Uterus (tissue), 4 donors: ENCODE measurements around the gene GNG7. TPM values are rescaled to one million over a fixed set of nuclear protein-coding genes. Genes with fewer than 3 reads are reported as not detected.

Source experiments
- DNase-seq, 2 donors: peaks; one replicate each; pipeline ENCODE4 v3.0.0-alpha.2; 2019 to 2020
- H3K27ac ChIP-seq, 2 donors: fragments of 200-600 bp; sonication (generic); 1 replicate in 1 of 2; 2 replicates in 1 of 2; pipeline ENCODE4 v1.5.1; 2016 to 2018
- H3K27me3 ChIP-seq, 2 donors: fragments of 200-600 bp; sonication (generic); one replicate each; pipeline ENCODE4 v1.5.1; 2018 to 2019; ENCODE audit warnings: control low read depth in 1 of 2
- H3K36me3 ChIP-seq, 2 donors: fragments of 200-600 bp; sonication (generic); one replicate each; pipeline ENCODE4 v1.5.1; 2019; ENCODE audit warnings: control low read depth in 1 of 2
- H3K4me1 ChIP-seq, 2 donors: fragments of 200-600 bp; sonication (generic); one replicate each; pipeline ENCODE4 v1.5.1; 2018 to 2019; ENCODE audit warnings: control low read depth in 1 of 2
- H3K4me3 ChIP-seq, 2 donors: fragments of 200-600 bp; sonication (generic); 1 replicate in 1 of 2; 2 replicates in 1 of 2; pipeline ENCODE4 v1.5.1; 2018 to 2019; ENCODE audit warnings: mild to moderate bottlenecking in 1 of 2
- H3K9me3 ChIP-seq, 2 donors: fragments of 200-600 bp; sonication (generic); one replicate each; pipeline ENCODE4 v1.5.1; 2019; ENCODE audit warnings: control low read depth in 1 of 2
- CTCF ChIP-seq, 4 experiments: fragments of 200-600 bp in 2 of 4; fragments of 450-650 bp in 2 of 4; sonication (generic) in 2 of 4; IDR thresholded peaks; one replicate each; pipeline ENCODE4 v1.5.1; 2016 to 2019; ENCODE audit warnings: antibody characterized with exemption in 4 of 4, mild to moderate bottlenecking in 2 of 4, moderate library complexity in 1 of 4
- POLR2A ChIP-seq, 2 donors: fragments of 450-650 bp; IDR thresholded peaks; one replicate each; pipeline ENCODE4 v1.6.1; 2016; ENCODE audit warnings: antibody characterized with exemption in 2 of 2, mild to moderate bottlenecking in 1 of 2, moderate library complexity in 1 of 2
- intact Hi-C: fragments of 100-400 bp; cut with DNase I; formaldehyde crosslinking; loops from one replicate; pipeline ENCODE4 v1.15.1; 2023; ENCODE audit warnings: low total_unique reads
- total RNA-seq, 4 donors: library from RNA; depleted of rRNA in 3 of 4; stranded (reverse); fragments of >200 nt in 3 of 4; gene quantifications; one replicate each; pipeline versions ENCODE4 v1.1.0 to v1.2.4, GENCODE V29; 2014 to 2023
- donor health status: DM: yes; HTN: yes; CAD: no.

The GNG7 gene
- total RNA-seq, 4 donors from 2014 or later, result 0.88 to 11.1 (median 3.2) TPM

DNA sequence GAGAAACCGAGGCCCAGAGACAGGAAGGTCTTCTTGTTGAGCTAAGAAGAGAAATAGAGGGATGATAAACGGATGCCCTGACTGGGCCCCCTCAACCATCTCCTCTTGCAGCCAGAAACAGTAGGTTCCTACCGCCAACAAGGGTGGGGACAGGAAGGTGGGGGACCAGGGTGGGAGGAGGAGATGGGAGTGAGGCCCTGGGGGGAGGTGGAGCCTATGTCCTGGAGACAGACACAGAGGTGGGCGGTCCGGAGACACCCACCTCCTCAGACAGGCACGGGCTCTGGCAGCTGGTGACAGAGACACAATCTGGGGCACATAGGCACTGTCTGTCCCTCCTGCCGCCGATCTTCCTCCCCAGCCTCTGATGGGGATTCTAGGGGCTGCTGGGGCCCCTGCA, 209.6 kb downstream of the GNG7 start:
- Histone ChIP-seq H3K4me3 (no peak overlapping the region), H3K36me3 (no peaks in the 10 kb centered on the region), H3K9me3 (no peaks in the 10 kb centered on the region), H3K4me1 (peaks cover 0 to 27% of the 10 kb centered on the region in 2 donors), H3K27ac (no peak overlapping the region), H3K27me3 (no peaks in the 10 kb centered on the region)
- intact Hi-C loops, result no loop called here
- no peak for DNase-seq
- TF ChIP-seq CTCF (IDR thresholded peaks at IDR 0.05) (no peak), POLR2A (IDR thresholded peaks at IDR 0.05) (no peak)

DNA sequence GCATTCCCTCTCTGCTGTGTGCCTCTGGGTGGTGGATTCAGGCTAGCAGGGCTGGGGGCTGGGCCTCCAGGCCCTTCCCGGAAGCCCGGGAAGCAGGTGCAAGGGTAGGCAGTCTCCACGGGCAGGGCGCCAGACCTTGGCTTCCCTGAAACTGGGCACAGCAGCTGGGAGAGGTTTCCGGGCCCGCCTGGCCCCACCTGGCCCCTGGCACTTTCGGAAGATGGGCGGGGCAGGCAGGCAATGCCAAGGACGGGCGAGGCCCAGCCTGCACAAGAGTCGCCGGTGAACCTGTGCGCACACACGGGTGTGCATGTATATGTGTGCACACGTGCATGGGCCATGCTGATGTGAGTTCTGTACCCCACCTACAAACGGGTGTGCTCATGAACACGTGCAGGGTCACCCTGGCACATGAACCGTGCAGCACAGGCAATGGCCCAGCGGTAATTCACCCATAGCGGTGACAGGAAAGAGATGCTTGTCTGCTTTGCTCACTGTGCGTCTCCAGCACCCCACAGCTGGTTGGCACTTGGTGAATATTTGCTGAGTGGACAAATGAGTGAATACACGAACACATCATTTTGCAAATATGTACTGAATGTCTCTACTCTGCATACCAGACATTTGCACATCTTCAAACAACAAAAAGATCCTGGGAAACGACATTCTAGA, 211.2 kb downstream of the GNG7 start:
- Histone ChIP-seq H3K4me3 (no peak overlapping the region), H3K9me3 (no peaks in the 10 kb centered on the region), H3K27me3 (no peaks in the 10 kb centered on the region), H3K36me3 (no peaks in the 10 kb centered on the region), H3K27ac (no peak overlapping the region), H3K4me1 (peaks cover 0 to 27% of the 10 kb centered on the region in 2 donors)
- peak in 1 of 2 donors; percentile 39 for DNase-seq
- TF ChIP-seq POLR2A (IDR thresholded peaks at IDR 0.05) (no peak), CTCF (IDR thresholded peaks at IDR 0.05) (no peak)
- intact Hi-C loops, result no loop called here

- Histone ChIP-seq H3K27ac (no peak overlapping the region), H3K4me1 (peaks cover 0 to 27% of the 10 kb centered on the region in 2 donors), H3K27me3 (no peaks in the 10 kb centered on the region), H3K4me3 (no peak overlapping the region), H3K36me3 (no peaks in the 10 kb centered on the region), H3K9me3 (no peaks in the 10 kb centered on the region)
- DNase-seq, result no peak
- intact Hi-C loops, result no loop called here
- TF ChIP-seq CTCF (IDR thresholded peaks at IDR 0.05) (no peak), POLR2A (IDR thresholded peaks at IDR 0.05) (no peak)
Observed at GRCh38 chr19:2490659-2491058, 211.8 kb downstream of the GNG7 start.

- peaks cover 0 to 20% of the 10 kb centered on the region in 2 donors for H3K4me1 ChIP-seq
- intact Hi-C loops, result no loop called here
- no peaks in the 10 kb centered on the region for H3K27me3 ChIP-seq
- H3K27ac ChIP-seq, result peak overlapping the region in 1 of 2 donors; percentile 21
- no peaks in the 10 kb centered on the region for H3K36me3 ChIP-seq
- peak overlapping the region in 1 of 2 donors; percentile 34 for H3K4me3 ChIP-seq
- H3K9me3 ChIP-seq, result no peaks in the 10 kb centered on the region
- peak in 1 of 2 donors; percentile 35 for DNase-seq
- TF ChIP-seq POLR2A (IDR thresholded peaks at IDR 0.05) (no peak), CTCF (IDR thresholded peaks at IDR 0.05) (no peak)
Observed at GRCh38 chr19:2488942-2489731, 213.4 kb downstream of the GNG7 start.

DNA sequence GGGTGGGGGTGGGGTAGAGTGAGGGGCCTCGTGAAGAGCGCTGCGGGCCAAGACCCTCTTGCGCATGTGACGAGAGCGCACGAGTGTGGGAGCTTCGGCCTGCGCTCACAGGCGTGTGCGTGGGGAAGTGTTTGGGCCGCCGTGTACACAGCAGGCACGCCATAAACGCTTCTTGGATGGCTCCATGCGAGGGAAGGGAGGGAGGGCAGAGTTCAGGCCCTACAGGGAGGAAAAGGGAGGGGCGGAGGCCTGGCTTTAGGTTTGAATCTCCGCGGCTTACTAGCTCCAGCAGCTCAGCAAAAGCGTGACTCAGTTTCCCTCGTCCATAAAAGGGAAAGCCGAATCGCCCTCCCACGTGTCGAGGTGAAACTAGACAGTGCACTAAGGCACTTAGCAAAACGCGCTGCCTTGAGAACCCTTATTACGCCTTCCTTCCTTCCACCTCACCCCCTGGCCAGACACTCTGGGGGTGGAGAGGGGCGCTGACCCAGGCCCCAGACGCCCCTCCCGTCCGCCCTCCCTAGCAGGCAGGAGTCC, 214.0 kb downstream of the GNG7 start:
- TF ChIP-seq POLR2A (IDR thresholded peaks at IDR 0.05) (no peak), CTCF (IDR thresholded peaks at IDR 0.05) (no peak)
- Histone ChIP-seq H3K27me3 (no peaks in the 10 kb centered on the region), H3K27ac (peak overlapping the region in 1 of 2 donors; percentile 21), H3K4me3 (peak overlapping the region in 1 of 2 donors; percentile 34), H3K36me3 (no peaks in the 10 kb centered on the region), H3K9me3 (peaks cover 0 to 2% of the 10 kb centered on the region in 2 donors), H3K4me1 (peaks cover 0 to 20% of the 10 kb centered on the region in 2 donors)
- DNase-seq, result no peak
- intact Hi-C loops, result no loop called here
